Fibroblast of gingiva (primary cell): ENCODE data around the gene ATP13A3.
"Not testable (repeated sequence)": the region's sequence is repeated elsewhere in the genome, so short reads cannot be mapped to it uniquely, and the experiment has no call there.

Experiments used
- DNase-seq: peaks from one replicate; pipeline ENCODE4 v3.0.0-alpha.2; 2011; ENCODE audit warnings: low read depth

The ATP13A3 gene

DNA sequence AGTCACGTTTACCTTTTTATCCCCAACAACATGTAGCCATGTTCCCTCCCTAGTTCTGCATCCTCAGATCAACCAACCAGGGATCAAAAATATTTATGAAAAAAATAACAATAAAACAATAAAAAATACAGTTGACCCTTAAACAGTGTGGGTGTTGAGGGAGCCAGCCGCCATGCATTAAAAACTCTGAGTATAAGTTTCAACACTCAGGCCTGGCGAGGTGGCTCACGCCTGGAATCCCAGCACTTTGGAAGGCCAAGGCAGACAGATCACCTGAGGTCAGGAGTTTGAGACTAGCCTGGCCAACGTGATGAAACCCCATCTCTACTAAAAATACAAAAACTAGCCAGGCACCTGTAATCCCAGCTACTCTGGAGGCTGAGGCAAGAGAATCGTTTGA lies 12.7 kb upstream of the ATP13A3 start:
- not testable (repeated sequence) for DNase-seq

DNA sequence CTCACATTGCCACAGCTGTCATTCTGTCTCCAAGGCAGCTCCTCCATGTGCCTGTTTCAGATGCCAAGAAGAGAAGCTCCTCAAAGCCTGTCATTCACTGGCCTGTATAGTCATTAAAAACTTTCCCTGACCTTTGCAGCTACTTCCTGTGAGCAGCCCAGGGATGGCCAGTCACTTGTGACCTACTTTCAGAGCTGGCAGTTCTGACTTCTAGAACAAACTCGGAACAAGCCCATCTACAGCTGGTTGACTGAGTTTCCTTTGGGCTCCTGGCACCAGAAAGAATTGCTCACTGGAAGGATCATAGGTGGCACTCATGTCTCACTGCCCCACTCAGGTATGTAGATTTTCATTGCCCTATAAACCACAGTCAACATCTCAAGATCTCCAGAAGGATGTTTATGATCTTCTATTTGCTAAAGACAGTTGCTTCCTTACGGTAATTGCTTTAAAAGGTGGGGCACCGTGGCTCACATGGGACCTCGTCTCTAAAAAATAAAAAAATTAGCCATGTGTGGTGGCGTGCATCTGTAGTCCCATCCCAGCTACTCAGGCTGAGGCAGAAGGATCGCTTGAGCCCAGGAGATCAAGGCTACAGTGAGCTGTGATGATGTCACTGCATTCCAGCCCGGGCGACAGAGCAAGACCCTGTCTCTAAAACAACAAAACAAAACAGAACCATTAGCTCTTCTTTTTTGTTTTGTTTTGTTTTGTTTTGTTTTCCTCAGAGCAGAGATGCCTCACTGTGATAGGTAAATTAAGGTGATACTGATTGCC lies 11.2 kb upstream of the ATP13A3 start:
- DNase-seq, result peak; percentile 41

DNA sequence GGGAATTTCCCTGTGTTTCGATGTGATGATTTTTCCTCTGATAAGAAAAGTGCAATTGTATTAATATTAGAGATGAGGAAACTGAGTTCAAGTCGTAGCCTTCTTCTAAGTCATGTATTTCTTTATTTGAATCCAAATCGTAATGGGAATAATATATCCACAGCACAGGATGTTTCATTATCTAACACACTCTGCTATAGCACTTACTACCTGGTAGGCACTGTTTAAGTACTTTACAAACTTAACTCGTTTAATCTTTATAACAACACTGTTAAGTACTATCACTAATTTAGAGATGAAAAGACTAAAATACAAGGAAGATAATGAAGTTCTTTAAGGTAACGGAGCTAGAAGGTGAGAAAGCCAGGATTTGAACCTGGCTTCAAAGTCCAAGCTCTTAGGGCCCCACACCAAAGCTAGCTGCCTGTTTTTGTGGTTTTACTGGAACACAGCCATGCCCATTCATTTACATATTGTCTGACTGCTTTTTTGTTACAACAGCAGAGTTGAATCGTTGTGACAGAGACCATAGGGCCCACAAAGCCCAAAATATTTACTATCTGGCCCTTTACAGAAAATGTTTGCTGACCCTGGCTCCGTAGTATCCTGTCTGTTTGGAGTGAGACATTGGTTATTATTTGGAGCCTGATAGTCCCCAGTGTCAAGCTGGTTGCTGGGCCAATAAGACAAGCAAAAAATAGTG lies 9.6 kb upstream of the ATP13A3 start:
- no peak for DNase-seq

DNA sequence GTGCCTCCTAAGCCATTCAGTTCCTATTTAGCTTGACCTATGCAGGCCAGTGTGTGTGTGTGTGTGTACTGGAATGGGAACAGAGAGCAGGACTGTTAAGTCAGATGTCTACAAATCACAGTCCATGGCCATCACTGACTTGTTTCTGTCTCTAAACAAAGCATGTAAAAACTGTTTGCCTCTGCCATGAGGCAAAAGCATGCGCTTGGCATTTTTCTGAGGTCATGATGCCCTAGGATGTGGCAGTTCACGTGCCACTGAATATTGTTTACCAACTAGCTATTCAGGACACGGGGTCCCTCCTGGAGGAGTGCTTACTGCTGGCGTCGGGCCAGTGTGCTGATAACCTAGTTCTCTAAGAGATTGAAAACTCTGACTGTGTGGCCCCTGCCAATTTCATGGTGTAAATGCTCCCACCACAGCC lies 8.2 kb upstream of the ATP13A3 start:
- DNase-seq, result peak; percentile 56

DNA sequence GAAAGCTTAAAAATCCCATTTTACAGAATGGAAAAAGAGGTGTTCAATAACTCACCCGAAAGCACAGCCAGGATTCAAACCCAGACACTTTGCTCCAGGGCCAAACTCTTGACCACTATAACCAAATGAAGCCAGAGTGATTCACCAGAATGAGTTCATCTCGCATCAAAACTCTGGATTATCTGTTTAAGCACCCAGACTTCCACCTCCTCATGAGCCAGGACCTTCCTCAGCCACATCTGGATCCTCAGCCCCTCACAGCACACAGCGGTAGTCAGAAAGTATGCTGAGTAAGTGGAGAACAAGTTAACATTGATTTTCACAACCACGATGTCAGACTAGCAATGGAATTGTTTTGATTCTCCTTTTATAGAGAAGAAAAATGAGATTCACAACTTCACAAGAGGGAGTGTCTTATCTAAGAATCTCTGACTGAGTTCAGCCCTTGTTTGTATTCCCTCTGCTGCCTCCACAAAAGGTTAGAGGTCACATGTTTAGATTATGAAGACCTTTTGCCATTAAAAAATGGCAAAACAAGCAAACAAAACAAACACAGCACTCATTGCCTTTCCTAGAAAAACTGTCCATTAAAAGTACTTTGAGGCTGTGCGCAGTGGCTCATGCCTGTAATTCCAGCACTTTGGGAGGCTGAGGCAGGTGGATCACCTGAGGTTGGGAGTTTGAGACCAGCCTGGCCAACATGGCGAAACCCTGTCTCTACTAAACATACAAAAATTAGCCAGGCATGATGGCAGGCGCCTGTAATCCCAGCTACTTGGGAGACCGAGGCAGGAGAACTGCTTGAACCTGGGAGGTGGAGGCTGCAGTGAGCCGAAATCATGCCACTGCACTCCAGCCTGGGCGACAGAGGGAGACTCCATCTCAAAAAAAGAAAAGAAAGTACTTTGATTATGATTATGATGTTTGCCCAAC lies 7.5 kb upstream of the ATP13A3 start:
- DNase-seq, result peak; percentile 51

DNA sequence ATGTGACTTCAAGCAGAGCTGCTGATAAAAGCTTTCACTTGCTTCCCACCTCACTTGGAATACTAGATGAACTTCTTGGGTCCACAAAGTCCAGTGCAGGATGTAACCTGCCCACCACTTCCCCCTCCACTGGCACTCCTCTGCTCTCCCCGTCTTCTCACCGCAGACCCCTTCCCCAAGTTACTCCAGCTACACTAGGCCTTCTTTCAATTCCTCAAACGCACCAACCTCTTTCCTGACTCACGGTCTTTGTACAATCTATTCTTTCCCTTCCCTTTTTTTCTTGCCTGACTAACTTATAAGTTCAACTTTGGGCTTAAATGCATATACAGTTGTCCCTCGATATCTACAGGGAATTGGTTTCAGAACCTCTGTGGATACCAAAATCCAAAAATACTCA lies 5.2 kb upstream of the ATP13A3 start:
- DNase-seq, result no peak

DNA sequence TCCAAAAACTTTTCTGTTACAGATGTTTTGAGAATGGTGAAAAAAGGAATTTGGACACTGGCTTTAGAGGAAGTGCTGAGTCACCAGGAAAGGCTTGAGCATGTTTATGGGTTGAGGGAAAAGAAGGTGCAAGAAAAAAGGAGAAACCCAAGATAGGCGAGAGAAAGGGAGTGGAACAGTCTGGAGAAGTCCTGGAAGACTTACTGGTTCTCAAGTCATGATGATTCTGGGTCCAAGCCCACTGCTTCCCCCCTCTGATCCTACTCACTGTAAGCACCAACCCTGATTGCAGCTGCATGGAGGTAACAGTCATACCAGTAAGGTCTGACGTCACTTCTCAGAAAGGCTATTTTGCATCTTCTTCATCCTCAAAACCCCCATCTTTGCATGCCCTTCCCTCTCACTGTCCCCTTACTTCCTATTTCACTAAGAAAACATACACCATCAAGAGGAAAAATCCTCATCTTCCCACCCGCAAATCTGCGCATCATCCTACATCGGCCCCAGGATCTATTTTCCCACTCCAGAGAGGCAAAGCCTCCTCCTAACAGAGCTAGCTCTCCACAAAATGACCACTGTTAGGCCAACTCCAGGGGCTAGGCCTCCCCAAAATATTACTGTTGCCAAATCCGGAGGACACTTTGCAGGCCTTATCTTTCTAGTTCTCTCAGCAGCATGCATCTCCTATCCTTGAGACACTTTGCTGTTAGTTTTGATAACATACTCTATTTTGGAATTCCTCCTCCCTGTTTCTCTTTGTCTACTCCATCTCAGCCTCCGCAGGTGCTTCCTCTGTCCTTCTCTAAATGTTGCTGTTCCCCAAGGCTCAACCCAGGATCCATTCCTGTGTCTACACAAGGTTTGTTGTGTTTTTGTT lies 3.2 kb upstream of the ATP13A3 start:
- no peak for DNase-seq

DNA sequence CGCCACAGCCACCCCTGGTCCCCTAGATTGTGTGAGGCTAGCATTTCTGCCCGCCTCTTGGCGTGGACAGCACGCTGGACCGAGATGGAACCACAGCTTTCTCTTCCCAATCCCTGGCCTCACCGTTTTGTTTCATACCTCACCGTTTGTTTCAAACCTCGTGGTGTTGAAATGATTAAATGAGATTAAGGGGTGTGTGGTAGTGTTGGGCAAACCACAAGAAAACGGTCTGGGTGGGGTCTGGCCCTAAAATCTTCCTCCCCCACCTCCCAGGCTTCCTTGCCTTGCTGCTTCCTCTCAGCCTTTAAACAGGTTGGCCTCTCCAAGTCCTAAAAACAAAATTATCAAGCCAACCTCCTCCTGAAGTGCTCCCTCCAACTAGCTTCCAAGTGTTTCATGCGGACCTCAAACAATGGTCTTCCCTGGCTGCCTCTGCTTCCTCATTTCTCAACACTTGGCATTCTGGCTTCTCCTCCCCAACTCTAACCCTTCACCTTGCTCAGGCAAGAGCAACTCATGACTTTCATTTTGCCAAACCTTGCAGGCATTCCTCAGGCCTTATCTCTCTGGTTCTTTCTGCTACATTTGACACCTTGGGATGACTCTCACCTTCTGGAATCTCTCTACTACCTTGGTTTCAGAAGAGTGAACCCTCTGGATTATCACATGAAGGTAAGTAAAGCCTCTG lies 1.4 kb upstream of the ATP13A3 start:
- peak; percentile 12 for DNase-seq

DNA sequence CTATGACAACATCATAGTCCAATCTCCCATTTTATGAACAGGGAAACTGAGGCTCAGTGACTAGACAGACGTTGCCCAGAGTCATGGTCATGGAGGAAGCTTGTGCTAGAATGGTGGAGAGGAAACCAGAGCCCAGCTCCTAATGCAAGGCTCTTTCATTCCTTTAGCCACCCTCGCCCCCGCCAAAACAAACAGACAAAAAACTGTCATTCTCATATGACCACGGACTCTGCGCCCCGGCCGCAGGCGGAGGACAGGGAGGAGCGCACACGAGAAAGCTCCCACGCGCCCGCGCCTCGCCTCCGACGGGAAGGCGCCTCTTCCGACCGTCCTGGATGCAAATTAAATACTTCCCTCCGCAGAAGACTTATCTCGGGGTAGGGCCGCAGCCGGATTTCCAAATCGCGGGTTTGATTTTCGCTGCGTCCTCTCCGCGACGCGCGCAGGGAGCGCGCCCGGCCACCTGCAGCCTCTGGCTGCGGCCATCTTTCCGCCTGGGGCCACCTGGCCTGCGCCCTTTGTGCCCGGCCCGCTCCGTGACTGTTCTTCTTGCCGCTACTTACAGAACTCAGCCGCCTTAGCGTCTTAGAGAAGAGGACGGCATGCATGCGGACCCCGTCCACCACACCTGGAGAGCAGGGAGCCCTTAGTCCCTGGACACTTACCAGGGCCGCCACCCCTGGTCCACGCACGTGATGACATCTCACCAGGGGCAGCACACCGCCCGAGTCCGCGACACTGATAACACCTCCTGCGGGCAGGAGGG lies 670 bp upstream of the ATP13A3 start:
- peak; percentile 39 for DNase-seq

DNA sequence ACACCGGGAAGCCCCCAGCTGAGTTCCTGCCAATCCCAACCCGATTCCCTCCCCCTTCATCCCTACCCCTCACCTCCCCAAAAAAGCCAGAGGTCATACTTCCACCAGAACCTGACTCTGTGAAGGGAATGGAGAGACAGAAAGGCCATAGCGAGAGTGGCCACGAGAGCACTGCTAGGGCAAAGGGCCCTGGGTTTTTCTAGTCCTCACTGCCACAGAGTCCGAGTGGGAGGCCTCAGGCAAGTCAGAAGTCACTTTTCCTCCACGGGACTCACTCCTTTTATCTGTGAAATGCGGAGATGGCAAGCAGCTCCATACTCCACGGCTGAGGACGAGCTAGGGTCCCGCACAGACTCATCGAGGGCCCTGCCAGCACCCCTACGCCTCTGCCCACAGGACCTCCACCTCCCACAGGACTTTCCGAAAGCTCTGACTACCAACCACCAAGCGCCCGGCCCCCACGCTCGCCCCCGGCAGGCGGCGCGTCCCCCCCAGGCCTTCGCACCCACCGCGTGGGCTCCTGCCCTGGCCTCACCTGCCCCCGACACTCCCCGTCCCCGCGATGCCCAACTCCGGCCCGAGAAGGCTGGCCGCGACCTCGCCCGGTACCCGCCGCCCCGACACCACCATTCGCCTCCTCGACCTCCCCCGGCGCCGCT lies 792 bp downstream of the ATP13A3 start:
- DNase-seq, result peak; percentile 29

DNA sequence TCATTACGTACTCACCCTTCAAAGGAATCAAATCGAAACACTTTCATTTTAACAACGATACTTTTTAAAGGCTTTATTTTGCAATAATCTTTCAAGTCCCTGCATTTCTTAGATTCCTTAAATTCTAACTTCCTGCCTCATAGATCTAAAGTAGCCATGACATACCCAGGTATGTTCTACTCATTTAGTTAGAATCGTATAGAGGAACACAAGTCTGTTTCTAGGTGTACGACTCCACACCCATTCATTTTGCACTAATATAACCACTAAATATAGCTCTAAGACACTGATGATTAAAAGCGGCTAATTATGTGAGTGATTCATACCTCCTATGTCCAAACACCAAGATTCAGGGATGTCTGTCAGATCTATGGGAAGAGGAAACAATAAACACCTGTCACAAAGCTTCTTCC lies 1.3 kb downstream of the ATP13A3 start:
- peak; percentile 35 for DNase-seq

DNA sequence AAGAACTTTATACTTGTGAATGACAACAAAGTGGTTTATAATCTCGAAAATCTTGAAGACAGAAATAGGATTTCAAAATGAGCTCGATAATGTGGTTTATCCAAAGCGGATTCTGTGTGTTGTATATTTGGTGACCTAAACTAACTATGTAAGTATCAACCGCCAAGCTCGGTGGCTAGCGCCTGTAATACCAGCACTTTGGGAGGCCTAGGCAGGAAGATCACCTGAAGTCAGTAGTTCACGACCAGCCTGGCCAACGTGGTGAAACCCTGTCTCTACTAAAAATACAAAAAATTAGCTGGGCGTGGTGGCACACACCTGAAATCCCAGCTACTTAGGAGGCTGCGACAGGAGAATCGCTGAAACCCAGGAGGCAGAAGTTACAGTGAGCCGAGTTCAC lies 2.2 kb downstream of the ATP13A3 start:
- DNase-seq, result no peak

DNA sequence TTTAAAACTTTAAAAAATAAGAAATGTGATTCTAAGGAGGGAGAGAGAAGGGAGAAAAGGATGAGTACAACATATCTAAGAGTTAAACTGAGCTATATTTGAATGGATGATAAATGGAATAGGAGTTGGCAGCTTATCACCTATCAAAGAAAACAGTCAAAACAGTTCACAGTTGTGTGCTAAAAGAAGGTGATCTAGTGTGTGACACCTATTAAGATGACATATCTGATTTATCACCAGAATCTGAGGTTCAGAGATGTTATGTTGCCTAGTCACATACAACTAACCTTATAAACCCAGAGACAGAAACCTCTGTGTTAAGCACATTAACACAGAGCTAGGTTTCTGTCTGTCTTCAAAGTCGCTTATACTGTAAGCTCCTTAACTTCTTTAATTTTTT lies 3.0 kb downstream of the ATP13A3 start:
- DNase-seq, result no peak

DNA sequence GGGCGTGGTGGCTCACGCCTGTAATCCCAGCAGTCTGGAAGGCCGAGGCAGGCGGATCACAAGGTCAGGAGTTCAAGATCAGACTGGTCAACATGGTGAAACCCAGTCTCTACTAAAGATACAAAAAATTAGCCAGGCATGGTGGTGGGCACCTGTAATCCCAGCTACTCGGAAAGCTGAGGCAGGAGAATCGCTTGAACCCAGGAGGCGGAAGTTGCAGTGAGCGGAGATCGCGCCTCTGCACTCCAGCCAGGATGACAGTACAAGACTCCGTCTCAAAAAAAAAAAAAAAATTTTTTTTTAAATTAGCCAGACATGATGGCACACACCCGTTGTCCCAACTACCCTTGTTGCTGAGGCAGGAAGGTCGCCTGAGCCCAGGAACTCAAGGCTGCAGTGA lies 4.0 kb downstream of the ATP13A3 start:
- not testable (repeated sequence) for DNase-seq

DNA sequence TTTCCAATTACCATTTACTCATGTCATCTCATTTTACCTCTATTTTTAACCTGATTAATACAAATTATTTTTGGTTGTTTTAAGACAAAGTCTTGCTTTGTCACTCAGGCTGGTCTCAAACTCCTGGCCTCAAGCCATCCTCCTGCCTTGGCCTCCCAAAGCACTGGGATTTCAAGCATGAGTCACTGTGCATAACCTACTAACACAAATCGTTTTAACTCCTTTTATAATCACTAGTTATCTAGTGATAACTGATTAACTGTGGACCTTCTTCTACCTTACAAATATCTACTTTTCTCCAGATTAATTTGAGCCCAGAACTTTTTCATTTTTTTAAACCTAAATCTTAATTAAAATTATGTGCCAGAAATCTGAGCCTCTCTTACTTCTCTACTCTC lies 4.6 kb downstream of the ATP13A3 start:
- DNase-seq, result no peak

DNA sequence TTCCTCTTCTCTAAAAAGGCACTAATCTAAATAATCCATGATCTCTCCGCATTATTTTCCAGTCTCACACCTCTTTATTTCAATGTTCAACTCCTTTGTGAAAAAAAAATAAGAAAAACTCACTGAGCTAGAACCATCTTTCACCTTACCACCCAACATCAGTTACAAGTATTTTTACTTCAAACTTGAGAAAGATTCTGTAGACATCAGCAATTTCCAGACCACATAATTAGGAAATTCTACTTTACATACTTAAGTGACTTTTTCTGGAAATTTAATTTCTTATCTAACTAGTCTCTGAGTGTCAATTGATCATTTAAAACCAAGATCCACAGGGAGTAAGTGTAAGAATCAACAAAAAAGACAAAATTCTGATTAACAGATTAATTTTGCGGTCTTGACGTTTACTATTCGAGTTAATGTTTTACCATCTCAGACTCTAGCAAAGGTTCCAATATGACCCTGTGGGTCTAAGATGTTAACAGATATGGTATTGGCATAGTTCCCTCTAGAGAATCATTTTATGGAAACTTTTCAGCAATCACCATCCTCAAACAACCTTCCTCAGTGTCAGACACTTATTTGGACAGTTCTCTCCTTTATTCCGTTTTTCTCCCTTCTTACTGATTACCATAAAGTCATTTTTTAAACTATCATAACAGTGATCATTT lies 5.1 kb downstream of the ATP13A3 start:
- DNase-seq, result no peak

DNA sequence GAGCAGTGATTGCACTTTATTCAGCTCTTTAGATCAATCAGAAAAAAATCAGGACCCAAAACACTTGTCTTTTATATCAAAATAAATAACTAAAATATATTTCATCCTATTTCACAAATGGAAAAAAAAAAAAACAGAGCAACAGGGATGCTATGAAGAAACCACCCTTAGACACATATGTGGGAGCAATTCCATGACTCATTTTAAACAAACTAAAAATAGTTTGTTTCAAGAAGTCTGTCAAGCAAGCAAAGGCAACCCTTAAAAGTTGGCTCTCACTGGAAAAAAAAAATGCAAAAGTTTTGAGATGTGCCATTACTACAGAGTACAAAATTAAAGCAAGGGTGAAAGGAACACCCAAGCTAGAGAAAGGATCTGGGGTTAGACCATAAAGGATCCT lies 5.7 kb downstream of the ATP13A3 start:
- DNase-seq, result peak; percentile 82

DNA sequence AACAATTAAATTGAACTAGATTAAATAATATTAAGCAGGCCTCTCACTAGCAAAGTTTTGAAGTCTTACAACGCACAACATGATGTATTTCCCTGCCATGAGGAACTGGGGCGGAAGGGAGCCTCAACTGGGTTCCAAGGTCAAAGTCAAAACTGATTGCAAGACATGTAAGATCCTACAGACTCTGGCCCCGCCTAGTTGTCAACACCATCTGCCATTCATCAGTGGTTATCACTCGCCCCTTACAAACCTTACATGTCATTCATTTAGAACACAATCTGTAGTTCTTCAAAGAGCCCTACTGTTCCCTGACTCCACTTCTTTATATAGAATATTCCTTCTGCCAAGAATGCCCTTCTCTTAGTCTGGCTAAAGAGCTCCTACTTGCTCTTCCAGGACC lies 10.0 kb downstream of the ATP13A3 start:
- DNase-seq, result no peak

DNA sequence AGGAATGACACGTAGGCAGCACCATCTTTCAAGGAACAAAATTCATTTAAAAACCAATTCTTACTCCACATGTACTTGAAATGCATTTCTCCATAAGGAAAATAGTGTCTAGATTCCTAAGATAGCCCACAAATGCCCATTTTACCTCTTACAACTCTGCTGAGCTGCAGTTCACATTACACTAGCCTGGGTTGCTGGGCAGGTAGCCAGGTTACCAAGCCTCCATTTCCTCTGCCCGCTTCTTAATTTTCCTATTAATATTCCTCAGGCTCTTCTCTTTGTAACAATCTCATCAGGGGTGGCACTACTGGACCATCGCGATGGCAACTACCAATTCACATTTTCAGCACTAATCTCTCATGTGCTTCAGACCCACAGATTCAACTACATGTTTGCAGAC lies 10.8 kb downstream of the ATP13A3 start:
- DNase-seq, result no peak
